ENCODE data around the gene GART.

Gene GART

GRCh38 chr21:33552999-33553598 lies 11.2 kb upstream of the GART start:
- no peak for DNase-seq (ENCODE audit: low spot score)

- DNase-seq (ENCODE audit: low spot score): peak; percentile 60
Observed at GRCh38 chr21:33552093-33552998, 10.4 kb upstream of the GART start.

GRCh38 chr21:33551664-33552063 lies 9.7 kb upstream of the GART start:
- no peak for DNase-seq (ENCODE audit: low spot score)

GRCh38 chr21:33550772-33551660 lies 9.1 kb upstream of the GART start:
- no peak for DNase-seq (ENCODE audit: low spot score)

GRCh38 chr21:33549848-33550771 lies 8.2 kb upstream of the GART start:
- no peak for DNase-seq (ENCODE audit: low spot score)

- no peak for DNase-seq (ENCODE audit: low spot score)
Observed at GRCh38 chr21:33546086-33546485, 4.2 kb upstream of the GART start.

- DNase-seq (ENCODE audit: low spot score): peak; percentile 32
Observed at GRCh38 chr21:33544451-33545195, 2.7 kb upstream of the GART start.

GRCh38 chr21:33543505-33544129 lies 1.7 kb upstream of the GART start:
- peak; percentile 76 for DNase-seq (ENCODE audit: low spot score)

GRCh38 chr21:33542640-33543504 lies 955 bp upstream of the GART start, which contains the start of gene SON:
SON (plus strand) TSS chr21:33543038; CDS start chr21:33543093, 55 bp downstream.
- DNase-seq (ENCODE audit: low spot score): peak; percentile 99

GRCh38 chr21:33541105-33541711 lies 709 bp downstream of the GART start:
- DNase-seq (ENCODE audit: low spot score): peak; percentile 59

GRCh38 chr21:33540711-33541104 lies 1.2 kb downstream of the GART start:
- no peak for DNase-seq (ENCODE audit: low spot score)

GRCh38 chr21:33539616-33540015 lies 2.3 kb downstream of the GART start:
- DNase-seq (ENCODE audit: low spot score): peak; percentile 71

GRCh38 chr21:33537212-33537611 lies 4.7 kb downstream of the GART start:
- DNase-seq (ENCODE audit: low spot score): no peak

- DNase-seq (ENCODE audit: low spot score): no peak
Observed at GRCh38 chr21:33531007-33531406, 10.9 kb downstream of the GART start.

- no peak for DNase-seq (ENCODE audit: low spot score)
Observed at GRCh38 chr21:33522953-33523349, 19.0 kb downstream of the GART start.

- DNase-seq (ENCODE audit: low spot score): no peak
Observed at GRCh38 chr21:33522297-33522952, 19.5 kb downstream of the GART start.

- DNase-seq (ENCODE audit: low spot score): no peak
Observed at GRCh38 chr21:33518899-33519298, 23.0 kb downstream of the GART start.

GRCh38 chr21:33514229-33514628 lies 27.7 kb downstream of the GART start:
- DNase-seq (ENCODE audit: low spot score): no peak
